ENCODE measurements around the gene MPND.

The MPND gene

DNA sequence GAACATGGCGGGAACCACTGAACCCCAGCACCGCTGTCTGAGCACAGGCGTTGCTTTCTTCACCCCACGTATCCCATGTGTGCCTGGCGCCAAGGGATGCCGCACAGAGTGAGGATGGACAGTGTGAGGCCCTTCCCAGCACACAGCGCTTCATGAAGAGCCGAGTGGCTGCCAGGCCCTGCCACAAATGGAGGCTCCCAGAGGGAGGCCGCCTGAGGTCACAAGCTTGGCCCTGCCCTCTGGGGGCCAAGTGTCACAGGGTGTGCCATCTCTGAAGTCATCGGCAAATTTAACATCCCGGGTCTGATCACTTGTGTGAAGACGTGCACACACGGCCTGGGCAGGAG, 24.4 kb downstream of the MPND start:
- H3K27ac Mint-ChIP-seq (ENCODE audit: low read depth), result peak overlapping the region; percentile 25
- DNase-seq (ENCODE audit: low spot score in 2 of 2) (no peak), ATAC-seq (replicated peaks; ENCODE audit: extremely low read depth, poor library complexity, severe bottlenecking) (no peak)
- H3K36me3 Mint-ChIP-seq (ENCODE audit: insufficient read depth), result peaks cover 12% of the 10 kb centered on the region
- peaks cover 38% of the 10 kb centered on the region for H3K4me1 Mint-ChIP-seq
- no peaks in the 10 kb centered on the region for H3K27me3 Mint-ChIP-seq
- H3K9me3 Mint-ChIP-seq, result no peaks in the 10 kb centered on the region
- H3K4me3 Mint-ChIP-seq, result peak overlapping the region; percentile 86

DNA sequence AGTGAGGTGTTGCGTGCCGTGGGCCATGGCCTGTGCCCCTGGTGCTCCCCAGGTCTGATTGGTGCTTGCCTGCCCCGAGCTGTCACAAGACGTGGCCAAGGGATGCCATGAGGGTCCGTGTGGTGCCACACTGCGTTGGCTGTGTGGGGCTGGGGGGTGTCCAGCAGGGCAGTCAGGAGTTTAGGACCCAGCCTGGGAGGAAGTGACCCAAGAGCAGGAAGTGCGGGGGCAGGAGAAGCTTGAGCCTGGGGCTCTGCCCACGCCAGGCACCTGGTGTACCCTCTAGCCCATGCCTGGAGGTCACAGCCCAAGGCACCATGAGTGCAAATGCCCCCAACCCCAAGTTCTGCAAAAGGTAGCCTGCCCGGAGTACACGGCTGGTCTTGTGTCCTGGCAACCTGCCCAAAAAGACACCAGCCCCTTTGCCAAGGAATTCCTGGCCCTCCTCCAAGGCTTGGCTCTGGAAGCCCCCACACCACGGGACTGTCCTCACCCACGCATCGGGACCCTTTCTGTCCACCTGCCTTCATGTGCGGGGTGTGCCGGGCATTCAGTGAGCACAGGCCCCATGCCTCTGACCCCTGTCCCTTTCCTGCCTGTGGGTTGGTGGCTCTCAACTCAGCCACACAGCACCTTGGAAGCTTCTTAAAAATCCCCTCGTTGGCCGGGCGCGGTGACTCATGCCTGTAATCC, 24.9 kb downstream of the MPND start:
- H3K4me3 Mint-ChIP-seq, result peak overlapping the region; percentile 86
- H3K9me3 Mint-ChIP-seq, result no peaks in the 10 kb centered on the region
- peaks cover 40% of the 10 kb centered on the region for H3K4me1 Mint-ChIP-seq
- H3K36me3 Mint-ChIP-seq (ENCODE audit: insufficient read depth), result peaks cover 12% of the 10 kb centered on the region
- ATAC-seq (replicated peaks; ENCODE audit: extremely low read depth, poor library complexity, severe bottlenecking), result no peak
- no peaks in the 10 kb centered on the region for H3K27me3 Mint-ChIP-seq
- no peak for DNase-seq (ENCODE audit: low spot score in 2 of 2)
- peak overlapping the region; percentile 91 for H3K27ac Mint-ChIP-seq (ENCODE audit: low read depth)

DNA sequence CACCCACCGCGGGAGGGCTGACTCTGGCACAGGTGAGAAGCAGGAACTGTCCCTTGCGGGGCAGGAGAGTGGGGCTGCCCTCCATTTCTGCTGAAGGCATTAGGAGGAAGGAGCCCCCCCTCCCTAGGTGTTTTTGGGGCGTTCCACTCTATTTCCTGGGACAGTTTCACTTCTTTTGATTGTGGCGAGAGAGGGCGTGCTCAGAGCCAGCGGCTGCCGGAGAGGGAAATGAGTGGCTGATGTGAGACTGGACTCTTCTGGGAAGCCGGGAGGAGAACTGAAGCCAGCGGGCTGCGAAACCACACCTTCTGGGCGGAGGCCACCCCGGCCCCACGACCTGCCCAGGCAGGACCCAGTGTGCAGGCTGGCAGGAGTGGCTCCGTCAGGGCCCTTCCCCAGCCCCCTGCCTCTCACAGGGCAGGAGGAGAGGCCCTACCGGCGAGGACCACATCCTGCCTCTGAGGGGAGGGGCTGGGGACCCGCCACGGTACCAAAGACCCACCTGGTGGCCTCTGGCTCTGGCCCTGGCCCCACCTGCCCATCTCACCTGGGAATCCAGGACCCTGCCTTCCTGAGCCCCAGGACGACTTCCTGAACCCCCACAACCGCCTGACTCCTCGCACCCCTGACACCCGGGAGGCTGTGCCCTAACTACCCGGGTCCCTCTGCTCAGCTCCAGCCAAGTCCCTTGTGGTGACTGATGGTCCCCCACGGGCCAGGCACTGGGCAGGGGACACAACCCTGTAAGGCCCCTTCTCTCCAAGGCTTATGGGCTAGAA, 25.9 kb downstream of the MPND start:
- H3K4me3 Mint-ChIP-seq, result peak overlapping the region; percentile 86
- H3K36me3 Mint-ChIP-seq (ENCODE audit: insufficient read depth), result peaks cover 12% of the 10 kb centered on the region
- H3K4me1 Mint-ChIP-seq, result peaks cover 45% of the 10 kb centered on the region
- no peaks in the 10 kb centered on the region for H3K9me3 Mint-ChIP-seq
- peak; percentile 43 to 65 for DNase-seq (ENCODE audit: low spot score in 2 of 2)
- no peaks in the 10 kb centered on the region for H3K27me3 Mint-ChIP-seq
- ATAC-seq (replicated peaks; ENCODE audit: extremely low read depth, poor library complexity, severe bottlenecking), result peak; percentile 71
- peak overlapping the region; percentile 91 for H3K27ac Mint-ChIP-seq (ENCODE audit: low read depth)

DNA sequence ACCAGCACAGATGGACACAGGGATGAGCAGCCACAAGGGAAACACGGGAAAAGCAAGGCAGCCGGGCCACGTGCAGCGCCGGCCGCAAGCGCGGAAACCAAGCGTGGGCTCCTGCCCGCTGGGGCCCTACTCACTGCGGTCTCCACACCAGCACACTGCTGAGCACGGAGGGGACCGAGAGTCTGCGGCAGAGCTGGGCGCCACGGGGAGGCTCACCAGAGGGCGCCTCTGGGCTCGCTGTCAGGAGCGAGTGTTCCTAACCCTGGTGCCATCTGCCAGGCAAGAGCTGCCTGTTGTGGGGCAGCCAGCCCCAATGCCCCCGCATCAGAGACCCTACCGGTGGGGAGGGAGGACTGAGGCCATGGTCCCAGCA, 26.5 kb downstream of the MPND start:
- DNase-seq (ENCODE audit: low spot score in 2 of 2) (peak; percentile 53 to 57), ATAC-seq (replicated peaks; ENCODE audit: extremely low read depth, poor library complexity, severe bottlenecking) (peak; percentile 78)
- peak overlapping the region; percentile 86 for H3K4me3 Mint-ChIP-seq
- H3K9me3 Mint-ChIP-seq, result no peaks in the 10 kb centered on the region
- peak overlapping the region; percentile 91 for H3K27ac Mint-ChIP-seq (ENCODE audit: low read depth)
- H3K4me1 Mint-ChIP-seq, result peaks cover 45% of the 10 kb centered on the region
- no peaks in the 10 kb centered on the region for H3K27me3 Mint-ChIP-seq
- H3K36me3 Mint-ChIP-seq (ENCODE audit: insufficient read depth), result peaks cover 8% of the 10 kb centered on the region

DNA sequence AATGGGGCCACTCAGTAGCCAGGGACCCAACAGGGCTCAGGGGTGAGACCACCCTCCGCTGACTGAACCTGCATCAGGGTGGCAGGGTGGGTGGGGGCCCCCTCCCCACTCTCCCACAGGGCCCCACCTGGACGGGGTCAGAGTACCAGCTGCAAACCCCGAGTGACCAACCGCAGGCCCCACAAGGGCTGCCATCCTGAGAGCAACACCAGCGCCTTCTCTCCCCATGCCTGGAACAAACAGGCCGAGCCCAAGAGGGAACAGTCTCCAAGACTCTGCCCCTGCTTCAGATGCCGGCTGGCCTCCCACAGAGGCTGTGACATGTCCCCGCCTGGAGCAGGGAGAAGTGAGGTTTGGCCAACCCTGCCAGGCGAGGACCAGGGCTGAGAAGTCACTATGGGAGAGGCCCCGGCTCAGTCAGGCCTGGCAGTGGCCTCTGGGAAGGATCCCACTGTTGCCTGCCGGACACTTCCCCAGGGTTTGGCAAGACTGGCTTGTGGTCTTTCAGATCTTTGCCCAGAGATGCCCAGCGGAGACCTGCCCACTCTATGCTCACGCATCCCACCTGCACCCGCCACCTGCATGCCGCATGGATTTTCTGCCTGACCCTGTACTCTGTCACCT, 27.2 kb downstream of the MPND start:
- H3K27ac Mint-ChIP-seq (ENCODE audit: low read depth), result no peak overlapping the region
- H3K36me3 Mint-ChIP-seq (ENCODE audit: insufficient read depth), result peaks cover 7% of the 10 kb centered on the region
- H3K9me3 Mint-ChIP-seq, result no peaks in the 10 kb centered on the region
- H3K27me3 Mint-ChIP-seq, result no peaks in the 10 kb centered on the region
- H3K4me3 Mint-ChIP-seq, result peak overlapping the region; percentile 86
- ATAC-seq (replicated peaks; ENCODE audit: extremely low read depth, poor library complexity, severe bottlenecking), result no peak
- H3K4me1 Mint-ChIP-seq, result peaks cover 45% of the 10 kb centered on the region
- DNase-seq (ENCODE audit: low spot score in 2 of 2), result no peak

DNA sequence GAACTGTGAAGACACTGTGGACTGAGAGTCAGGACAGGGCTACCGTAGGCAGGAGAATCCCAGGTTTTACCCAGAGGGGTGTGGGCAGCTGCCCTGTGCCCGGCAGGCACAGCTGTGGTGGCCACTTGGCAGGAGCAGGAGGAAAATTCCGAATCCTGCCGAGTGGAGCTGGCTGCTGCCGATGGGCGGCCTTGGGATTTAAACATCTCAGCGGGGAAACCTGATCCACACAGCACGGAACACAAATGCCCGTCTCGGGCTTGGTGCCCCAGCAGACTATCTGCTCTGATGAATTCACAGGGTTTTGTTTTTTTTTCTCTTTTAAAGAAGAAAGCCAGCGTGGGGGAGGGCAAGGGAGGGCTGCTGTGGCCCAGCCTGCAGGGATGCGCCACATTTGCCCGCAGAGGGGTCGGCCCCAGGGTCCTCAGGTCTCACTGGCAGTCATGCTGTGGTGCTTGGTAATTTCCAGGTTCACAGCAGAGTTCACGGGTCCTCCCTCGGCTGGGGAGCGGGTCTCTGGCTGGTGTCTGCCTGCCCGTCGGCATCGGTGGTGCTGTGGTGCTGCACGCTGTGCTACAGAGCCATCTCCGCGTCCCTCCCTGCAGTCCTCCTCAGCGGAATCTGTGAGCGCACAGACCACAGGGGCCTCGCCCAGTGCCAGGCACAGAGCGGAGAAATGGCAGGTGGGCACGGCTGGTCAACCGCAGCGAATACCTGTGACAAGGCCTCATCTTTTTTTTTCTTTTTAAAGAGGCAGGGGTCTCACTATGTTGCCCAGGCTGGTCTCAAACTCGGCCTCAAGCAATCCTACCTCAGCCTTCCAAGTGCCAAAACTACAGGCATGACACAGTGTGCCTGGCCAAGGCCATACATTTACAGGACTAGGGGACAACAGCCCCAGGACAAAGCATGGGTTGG, 28.1 kb downstream of the MPND start:
- peak overlapping the region; percentile 86 for H3K4me3 Mint-ChIP-seq
- H3K27ac Mint-ChIP-seq (ENCODE audit: low read depth), result no peak overlapping the region
- H3K9me3 Mint-ChIP-seq, result no peaks in the 10 kb centered on the region
- peaks cover 7% of the 10 kb centered on the region for H3K36me3 Mint-ChIP-seq (ENCODE audit: insufficient read depth)
- DNase-seq (ENCODE audit: low spot score in 2 of 2) (no peak), ATAC-seq (replicated peaks; ENCODE audit: extremely low read depth, poor library complexity, severe bottlenecking) (no peak)
- no peaks in the 10 kb centered on the region for H3K27me3 Mint-ChIP-seq
- H3K4me1 Mint-ChIP-seq, result peaks cover 50% of the 10 kb centered on the region

DNA sequence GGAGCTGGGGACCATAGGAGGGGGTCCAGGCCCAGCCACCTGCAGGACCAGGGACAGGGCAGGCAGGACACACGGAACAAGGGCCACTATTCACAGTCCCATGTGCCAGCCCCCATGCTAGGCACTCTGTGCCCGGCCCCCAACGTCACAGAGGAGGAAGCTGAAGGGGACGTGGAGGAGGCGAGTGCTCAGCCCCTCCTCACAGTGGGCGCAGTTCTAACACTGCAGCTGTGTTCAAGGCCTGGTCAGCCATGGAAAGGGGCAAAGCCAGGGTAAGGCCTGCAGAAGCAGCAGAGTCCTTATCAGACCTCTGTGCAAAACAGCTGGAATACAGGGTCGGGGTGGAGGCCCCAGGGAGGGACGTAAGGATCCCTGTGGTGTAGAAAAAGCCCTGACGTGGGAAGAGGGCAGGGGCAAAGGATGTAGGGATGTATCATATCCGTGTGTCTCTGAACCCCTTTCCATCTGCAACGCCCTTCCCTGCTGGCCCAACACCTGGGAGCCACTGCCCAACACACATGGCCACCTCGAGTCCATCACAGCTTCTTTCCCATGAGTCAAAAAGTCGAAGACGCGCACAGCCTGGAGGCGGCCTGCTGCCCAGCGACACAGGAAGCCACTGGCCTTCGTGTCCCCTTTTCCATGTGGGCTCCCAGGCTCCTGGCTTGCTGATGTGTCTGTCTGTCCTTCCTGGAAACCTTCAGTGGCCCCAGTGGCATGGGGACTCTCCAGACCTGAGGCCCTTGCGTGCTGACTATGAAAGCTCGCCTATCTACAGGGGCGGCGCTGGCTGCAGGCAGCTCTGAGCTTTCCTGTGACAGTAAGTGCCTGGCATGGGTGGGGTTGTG, 29.0 kb downstream of the MPND start:
- ATAC-seq (replicated peaks; ENCODE audit: extremely low read depth, poor library complexity, severe bottlenecking), result no peak
- no peak overlapping the region for H3K4me3 Mint-ChIP-seq
- H3K36me3 Mint-ChIP-seq (ENCODE audit: insufficient read depth), result peaks cover 7% of the 10 kb centered on the region

DNA sequence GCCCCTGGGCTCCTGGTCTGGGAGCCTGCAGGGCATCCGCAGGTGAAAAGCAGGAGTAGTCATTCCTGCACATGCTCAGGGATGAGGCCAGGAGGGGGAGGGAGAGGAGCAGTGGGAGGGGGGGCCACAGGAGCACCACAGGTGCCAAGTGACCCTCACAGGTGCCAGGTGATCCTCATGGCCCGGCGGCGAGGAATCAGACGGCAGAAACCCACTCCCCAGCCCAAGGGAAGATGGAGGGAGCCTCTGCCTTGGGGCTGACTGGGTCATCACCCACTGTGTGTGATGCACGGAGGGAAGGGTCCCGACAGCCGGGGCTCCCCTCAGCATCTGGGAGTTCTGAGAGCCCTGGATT, 29.6 kb downstream of the MPND start:
- Mint-ChIP-seq H3K4me1 (peaks cover 55% of the 10 kb centered on the region), H3K27me3 (no peaks in the 10 kb centered on the region), H3K36me3 (ENCODE audit: insufficient read depth) (peaks cover 5% of the 10 kb centered on the region), H3K4me3 (no peak overlapping the region), H3K27ac (ENCODE audit: low read depth) (no peak overlapping the region), H3K9me3 (no peaks in the 10 kb centered on the region)
- ATAC-seq (replicated peaks; ENCODE audit: extremely low read depth, poor library complexity, severe bottlenecking) (no peak), DNase-seq (ENCODE audit: low spot score in 2 of 2) (no peak)

More for the DNA sequence above, 29.0 kb downstream of the MPND start:
- no peaks in the 10 kb centered on the region for H3K27me3 Mint-ChIP-seq
- peaks cover 55% of the 10 kb centered on the region for H3K4me1 Mint-ChIP-seq
- no peaks in the 10 kb centered on the region for H3K9me3 Mint-ChIP-seq
- no peak overlapping the region for H3K27ac Mint-ChIP-seq (ENCODE audit: low read depth)
- no peak for DNase-seq (ENCODE audit: low spot score in 2 of 2)

DNA sequence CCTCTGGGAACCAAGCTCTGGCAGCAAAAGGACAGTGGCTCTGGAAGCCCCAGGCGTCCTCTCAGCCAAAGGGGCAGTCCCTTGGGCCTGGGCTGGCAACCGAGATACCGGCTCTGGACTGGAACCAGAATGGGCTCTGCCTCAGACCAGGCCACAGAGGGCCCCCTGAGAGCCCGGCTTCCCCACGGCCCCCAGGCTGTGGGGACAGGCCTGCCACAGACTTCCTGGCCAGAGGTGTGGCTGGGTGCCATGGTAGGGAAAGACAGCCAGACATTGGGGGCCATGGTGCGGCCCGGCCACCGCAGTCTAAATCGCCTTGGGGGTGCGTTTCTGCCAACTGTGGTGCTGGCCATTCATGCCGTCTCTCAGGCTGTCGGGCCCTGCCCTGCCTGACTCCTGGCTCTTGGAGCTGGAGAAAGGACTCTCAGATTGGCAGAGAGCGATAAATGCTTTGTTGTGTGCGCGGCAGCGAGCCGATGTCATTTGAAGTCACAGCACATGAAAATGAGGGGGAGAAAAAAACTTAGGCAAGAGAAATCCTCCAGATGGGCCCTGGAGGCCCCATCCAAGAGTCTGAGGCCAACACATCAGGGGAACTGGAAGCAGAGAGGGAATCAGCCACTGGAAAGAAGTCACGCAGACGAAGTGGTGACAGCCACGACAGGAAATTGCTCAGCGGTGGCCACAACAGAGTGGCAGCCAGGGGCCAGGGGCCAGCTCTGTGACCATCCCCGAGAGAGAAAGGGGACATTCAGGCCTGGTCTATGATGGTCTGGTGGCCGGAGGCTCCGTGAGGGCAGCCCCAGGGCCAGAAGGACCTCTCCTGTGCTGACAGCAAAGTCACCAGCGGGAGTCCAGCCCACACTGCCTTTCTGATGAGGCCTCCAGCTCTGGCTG, 30.5 kb downstream of the MPND start:
- Mint-ChIP-seq H3K9me3 (no peaks in the 10 kb centered on the region), H3K27ac (ENCODE audit: low read depth) (no peak overlapping the region), H3K4me1 (peaks cover 54% of the 10 kb centered on the region), H3K27me3 (no peaks in the 10 kb centered on the region), H3K36me3 (ENCODE audit: insufficient read depth) (peaks cover 3% of the 10 kb centered on the region), H3K4me3 (no peak overlapping the region)
- no peak for DNase-seq (ENCODE audit: low spot score in 2 of 2)
- no peak for ATAC-seq (replicated peaks; ENCODE audit: extremely low read depth, poor library complexity, severe bottlenecking)

DNA sequence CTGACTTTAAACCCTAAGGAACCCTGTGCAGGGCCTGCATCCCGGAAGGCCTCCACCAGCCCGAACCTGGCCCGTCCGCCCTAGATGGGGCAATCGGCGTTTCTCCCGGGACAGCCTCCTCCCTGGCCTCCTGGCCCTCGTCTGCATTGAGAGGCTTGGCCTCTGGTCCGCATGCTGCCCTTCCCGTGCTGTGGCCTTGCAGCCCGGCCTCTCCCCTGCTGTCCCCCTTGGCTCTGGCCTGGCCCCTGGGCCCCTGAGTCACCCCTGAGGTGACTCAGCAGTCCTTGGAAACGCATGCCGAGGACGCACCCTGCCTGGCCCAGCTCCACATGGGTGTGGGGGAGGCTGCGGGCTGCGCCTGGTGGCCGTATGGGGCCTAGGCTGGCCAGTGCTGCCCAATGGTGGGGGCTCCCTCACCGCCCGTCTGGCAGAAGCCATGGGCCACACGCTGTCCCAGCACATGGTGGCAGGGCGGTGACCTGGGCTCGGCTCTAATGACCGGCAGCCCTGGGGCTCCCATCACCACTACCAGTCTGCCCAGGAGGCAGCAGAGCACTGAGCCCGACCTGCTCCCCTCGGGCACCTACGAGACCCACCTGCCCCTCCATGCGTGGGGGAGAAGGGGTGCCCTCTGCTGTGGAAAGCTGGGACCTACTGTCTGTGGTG, 31.3 kb downstream of the MPND start:
- no peak for DNase-seq (ENCODE audit: low spot score in 2 of 2)
- Mint-ChIP-seq H3K36me3 (ENCODE audit: insufficient read depth) (peaks cover 4% of the 10 kb centered on the region), H3K27ac (ENCODE audit: low read depth) (no peak overlapping the region), H3K4me1 (peaks cover 54% of the 10 kb centered on the region), H3K27me3 (no peaks in the 10 kb centered on the region), H3K4me3 (no peak overlapping the region), H3K9me3 (no peaks in the 10 kb centered on the region)
- no peak for ATAC-seq (replicated peaks; ENCODE audit: extremely low read depth, poor library complexity, severe bottlenecking)

Measured in central memory CD8-positive, alpha-beta T cell (primary cell).